ENCODE results near the gene TEPSIN.

DNA sequence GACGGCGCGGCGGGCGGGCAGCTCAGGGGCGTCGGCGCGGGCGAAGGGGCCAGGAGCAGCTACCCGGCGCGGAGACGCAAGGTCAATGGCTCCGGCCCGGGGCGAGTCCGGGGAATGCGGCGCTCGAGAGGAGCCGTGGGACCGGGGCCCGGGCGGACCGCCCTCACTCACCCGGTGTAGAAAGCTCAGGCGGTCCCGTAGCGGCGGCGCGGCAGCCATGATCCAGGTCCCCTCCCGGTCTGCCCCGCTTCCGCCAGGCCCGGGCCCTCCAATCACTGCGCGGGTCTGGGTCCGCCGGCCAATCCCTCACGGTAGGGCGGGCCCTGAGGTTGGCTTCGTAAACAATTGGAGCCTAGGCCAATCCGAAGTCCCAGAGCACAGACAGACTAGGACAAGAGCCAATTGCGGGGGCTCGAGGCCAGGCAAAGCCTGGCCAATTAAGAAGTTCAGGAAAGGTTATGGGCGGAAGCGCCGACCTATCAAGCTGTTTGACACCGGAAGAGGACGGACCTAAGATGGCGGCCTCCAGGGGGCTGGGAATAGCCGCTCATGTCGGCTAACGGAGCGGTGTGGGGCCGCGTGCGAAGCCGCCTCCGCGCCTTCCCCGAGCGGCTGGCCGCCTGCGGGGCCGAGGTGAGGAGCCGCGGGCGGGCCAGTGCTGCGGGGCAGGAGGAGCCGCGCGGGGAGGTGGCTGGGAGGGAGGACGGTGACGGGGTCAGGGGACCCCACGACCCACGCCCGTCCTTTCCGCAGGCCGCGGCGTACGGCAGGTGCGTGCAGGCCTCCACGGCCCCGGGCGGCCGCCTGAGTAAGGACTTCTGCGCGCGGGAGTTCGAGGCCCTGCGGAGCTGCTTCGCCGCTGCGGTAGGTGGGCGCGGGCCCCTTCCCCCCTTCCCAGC, at the start of gene TEPSIN, which contains the start of gene NDUFAF8:
- TF ChIP-seq, protein P1, sequence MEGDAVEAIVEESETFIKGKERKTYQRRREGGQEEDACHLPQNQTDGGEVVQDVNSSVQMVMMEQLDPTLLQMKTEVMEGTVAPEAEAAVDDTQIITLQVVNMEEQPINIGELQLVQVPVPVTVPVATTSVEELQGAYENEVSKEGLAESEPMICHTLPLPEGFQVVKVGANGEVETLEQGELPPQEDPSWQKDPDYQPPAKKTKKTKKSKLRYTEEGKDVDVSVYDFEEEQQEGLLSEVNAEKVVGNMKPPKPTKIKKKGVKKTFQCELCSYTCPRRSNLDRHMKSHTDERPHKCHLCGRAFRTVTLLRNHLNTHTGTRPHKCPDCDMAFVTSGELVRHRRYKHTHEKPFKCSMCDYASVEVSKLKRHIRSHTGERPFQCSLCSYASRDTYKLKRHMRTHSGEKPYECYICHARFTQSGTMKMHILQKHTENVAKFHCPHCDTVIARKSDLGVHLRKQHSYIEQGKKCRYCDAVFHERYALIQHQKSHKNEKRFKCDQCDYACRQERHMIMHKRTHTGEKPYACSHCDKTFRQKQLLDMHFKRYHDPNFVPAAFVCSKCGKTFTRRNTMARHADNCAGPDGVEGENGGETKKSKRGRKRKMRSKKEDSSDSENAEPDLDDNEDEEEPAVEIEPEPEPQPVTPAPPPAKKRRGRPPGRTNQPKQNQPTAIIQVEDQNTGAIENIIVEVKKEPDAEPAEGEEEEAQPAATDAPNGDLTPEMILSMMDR (IDR thresholded peaks at IDR 0.05): peak in 2 of 12 donors; percentile 6 to 28
- TF ChIP-seq POLR2A (IDR thresholded peaks at IDR 0.05): peak in 1 of 2 donors; percentile 69

Data from heart left ventricle (tissue), 13 donors.